ENCODE results near the gene CLUH. TPM values are rescaled to one million over a fixed set of nuclear protein-coding genes. Genes with fewer than 3 reads are reported as not detected.

CLUH gene
- total RNA-seq, 1 donor from 2014 or later, result 65.7 TPM

DNA sequence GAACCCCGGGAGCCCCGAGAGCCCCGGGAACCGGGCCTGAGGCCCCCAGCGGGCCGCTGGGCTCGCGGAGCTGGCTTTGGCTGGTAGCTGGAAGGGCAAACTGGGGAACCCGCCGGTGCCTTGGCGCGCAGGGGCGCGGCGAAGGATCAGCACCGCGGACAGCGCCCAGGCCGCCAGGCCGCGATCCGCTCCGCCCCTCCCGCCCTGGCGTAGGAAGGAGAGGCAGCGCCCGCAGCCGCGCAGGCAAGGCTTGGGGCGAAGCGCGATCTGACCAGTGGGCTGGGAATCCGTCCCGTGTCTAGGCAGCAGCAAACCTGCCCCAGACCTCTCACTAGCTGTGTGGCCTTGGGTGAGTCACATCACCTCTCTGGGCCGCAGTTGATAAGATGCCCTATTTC, 38.2 kb upstream of the CLUH start:
- DNase-seq (ENCODE audit: low read depth), result no peak
- TF ChIP-seq, protein P1, sequence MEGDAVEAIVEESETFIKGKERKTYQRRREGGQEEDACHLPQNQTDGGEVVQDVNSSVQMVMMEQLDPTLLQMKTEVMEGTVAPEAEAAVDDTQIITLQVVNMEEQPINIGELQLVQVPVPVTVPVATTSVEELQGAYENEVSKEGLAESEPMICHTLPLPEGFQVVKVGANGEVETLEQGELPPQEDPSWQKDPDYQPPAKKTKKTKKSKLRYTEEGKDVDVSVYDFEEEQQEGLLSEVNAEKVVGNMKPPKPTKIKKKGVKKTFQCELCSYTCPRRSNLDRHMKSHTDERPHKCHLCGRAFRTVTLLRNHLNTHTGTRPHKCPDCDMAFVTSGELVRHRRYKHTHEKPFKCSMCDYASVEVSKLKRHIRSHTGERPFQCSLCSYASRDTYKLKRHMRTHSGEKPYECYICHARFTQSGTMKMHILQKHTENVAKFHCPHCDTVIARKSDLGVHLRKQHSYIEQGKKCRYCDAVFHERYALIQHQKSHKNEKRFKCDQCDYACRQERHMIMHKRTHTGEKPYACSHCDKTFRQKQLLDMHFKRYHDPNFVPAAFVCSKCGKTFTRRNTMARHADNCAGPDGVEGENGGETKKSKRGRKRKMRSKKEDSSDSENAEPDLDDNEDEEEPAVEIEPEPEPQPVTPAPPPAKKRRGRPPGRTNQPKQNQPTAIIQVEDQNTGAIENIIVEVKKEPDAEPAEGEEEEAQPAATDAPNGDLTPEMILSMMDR (conservative IDR thresholded peaks at IDR 0.05; ENCODE audit: low read depth, low read length), result no peak
- H3K4me3 ChIP-seq (ENCODE audit: low read depth, low read length), result no peak overlapping the region

DNA sequence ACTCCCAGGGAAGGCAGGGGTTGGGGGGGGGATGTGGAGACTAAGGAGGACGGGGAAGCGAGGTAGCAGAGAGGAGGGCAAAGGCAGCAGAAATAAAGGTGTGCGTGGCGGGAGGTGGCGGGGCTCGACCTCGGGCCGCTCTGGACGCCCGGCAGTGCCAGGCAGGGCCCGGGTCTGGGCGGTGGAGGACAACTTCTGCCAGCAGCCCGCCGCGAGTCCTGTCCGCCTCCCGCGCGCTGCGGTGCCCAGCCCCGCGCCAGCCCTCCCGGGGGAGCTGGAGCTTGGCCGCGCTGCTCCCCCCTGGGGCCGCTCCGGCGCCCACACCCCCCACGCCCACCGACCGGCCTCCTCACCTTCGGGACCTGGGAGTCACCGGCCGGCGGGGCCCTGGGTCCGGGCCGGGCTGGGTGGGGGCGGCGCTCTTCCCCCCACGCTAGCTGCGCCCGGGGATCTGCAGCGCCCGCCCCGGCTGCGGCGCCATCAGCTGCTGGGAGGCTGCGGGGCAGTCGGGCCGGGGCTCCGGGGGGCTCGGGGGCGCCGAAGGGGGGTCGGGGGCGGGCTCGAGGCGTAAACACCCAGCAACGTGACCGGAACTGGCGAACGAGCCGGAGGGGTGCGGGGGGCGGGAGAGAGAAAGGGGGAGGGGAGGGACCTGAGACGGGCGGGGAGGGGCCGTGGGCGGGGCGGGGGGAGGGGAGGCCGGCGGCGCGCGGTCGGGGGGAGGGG, 37.7 kb upstream of the CLUH start, which contains the start of gene CCDC92B:
TSS of gene CCDC92B (minus strand) at position 595 of the 726 bp plus-strand sequence. CDS start 14,507 bp downstream, outside the sequence.
- TF ChIP-seq, protein P1 (conservative IDR thresholded peaks at IDR 0.05; ENCODE audit: low read depth, low read length), result no peak
- no peak for DNase-seq (ENCODE audit: low read depth)
- no peak within 1 kb of the TSS for H3K4me3 ChIP-seq (ENCODE audit: low read depth, low read length)

DNA sequence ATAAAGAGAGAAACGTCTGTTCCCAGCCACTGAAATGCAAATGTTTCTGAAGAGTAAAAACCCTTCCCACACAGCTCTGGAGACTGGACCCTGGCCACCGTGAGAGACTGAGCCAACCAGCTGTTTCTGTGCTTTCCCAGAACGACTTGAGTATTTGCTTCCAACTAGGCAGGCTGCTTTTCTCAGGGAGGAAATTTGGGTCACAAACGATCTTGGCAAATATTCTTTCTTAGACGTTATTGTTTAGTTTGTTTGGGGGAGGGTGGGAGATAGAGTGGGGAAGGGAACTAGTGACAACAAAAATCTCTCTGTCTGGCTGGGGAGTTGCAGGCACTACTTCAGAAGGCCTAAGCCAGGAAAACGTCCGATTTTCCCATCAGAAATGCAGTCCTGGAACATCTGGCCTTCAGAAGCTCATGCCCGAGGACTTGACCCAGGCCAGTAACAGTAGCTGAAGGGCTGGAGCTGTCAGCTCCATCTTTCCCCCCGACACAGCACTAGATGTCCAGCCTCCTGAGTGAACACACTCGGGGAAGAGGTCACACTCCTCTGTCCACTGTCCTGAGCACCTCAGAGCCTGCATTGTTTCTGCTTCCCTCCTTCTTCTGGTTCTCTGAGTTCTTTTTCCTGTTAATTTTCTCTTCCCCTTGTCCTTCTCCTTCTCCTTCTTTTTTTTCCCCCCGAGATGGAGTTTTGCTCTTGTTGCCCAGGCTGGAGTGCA, 33.9 kb upstream of the CLUH start:
- TF ChIP-seq, protein P1 (conservative IDR thresholded peaks at IDR 0.05; ENCODE audit: low read depth, low read length), result no peak
- no peak overlapping the region for H3K4me3 ChIP-seq (ENCODE audit: low read depth, low read length)
- DNase-seq (ENCODE audit: low read depth), result no peak

GRCh38 chr17:2737693-2738092, 26.1 kb upstream of the CLUH start:
- TF ChIP-seq, protein P1 (conservative IDR thresholded peaks at IDR 0.05; ENCODE audit: low read depth, low read length), result no peak
- no peak for DNase-seq (ENCODE audit: low read depth)
- H3K4me3 ChIP-seq (ENCODE audit: low read depth, low read length), result no peak overlapping the region

GRCh38 chr17:2736956-2737355, 25.4 kb upstream of the CLUH start:
- TF ChIP-seq, protein P1 (conservative IDR thresholded peaks at IDR 0.05; ENCODE audit: low read depth, low read length), result no peak
- no peak for DNase-seq (ENCODE audit: low read depth)
- H3K4me3 ChIP-seq (ENCODE audit: low read depth, low read length), result no peak overlapping the region

DNA sequence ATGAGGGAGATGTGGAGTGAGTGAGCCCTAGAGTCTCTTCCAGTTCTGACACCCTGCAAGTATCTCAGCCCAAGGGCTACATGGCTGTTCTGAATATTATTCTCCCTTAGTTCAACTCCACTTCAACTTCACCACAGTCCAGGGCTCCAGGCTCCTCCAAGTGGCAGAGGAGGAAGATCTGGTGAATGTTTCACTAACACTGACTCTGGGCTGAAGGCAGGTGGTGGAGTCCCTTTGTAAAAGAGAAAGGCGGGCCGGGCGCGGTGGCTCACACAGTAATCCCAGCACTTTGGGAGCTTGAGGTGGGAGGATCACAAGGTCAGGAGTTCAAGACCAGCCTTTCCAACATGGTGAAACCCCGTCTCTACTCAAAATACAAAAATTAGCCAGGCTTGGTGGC, 24.3 kb upstream of the CLUH start:
- TF ChIP-seq, protein P1 (conservative IDR thresholded peaks at IDR 0.05; ENCODE audit: low read depth, low read length), result peak; percentile 19
- H3K4me3 ChIP-seq (ENCODE audit: low read depth, low read length), result no peak overlapping the region
- DNase-seq (ENCODE audit: low read depth), result no peak

Measured in epithelial cell of proximal tubule (primary cell).